NCI-H2107 (cell line): ENCODE data around the gene CPEB1.

Experiments used
- DNase-seq: peaks from one replicate; lab custom pipeline; 2025; lab: John Stamatoyannopoulos, UW

The CPEB1 gene

DNA sequence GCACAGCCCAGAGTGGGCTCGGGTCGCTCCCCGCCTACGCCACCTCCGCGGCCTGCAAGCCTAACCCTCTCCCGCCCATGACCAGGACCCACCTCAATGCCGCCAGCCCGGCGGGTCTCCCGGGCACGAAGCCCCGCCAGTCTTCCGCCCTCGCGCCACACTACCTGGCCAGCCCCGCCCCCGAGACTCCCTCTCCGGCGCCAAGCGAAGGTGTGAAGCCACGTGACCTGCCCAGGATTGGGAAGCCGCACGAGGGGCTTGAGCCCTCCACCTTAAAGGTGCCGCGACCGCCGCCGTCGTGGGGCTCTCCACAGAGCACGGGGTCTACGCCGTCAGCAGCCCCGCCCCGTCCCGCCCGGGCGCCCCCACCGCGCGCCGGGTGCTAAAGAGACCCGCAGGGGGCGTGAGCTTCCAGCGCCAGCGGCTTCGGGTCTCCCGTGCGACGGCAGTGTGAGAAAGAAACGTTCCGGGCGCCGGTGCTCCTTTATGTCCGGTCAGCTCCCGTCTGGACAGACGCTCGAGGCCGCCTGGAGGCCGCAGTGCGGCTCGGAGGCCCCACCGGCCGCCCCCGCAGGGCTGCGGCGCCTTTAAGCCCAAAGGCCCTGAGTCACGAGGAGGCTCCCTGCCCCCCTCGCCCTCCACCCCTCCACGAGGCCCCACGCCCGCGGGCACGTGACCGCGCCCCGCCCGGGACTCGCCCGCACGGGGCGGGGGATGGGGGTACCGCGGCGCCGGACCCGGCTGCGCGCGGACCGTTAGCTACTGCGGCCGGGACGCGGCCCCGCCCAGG, at the start of gene CPEB1:
TSS of gene CPEB1 (minus strand) at position 319 of the 790 bp plus-strand sequence. CDS start 18,904 bp downstream, outside the sequence.
- DNase-seq = no peak

DNA sequence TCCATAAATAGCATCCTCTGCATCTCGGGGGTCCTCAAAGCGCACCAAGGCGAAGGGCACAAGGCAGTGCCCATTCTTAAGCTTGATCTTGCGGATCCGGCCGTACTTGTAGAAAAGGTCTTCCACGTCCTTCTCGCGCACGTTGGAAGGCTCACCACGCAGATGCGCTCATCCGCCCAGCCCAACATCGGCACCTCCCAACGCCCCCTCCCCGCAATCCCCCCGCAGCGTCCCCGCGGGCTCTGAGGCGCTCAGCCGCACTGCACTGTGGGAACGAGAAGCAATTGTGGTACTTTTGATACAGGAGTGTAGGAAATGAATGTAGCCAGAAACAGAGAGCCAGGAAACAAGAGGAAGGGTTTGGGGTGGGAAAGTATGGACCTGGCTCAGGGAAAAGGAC, 45.0 kb upstream of the CPEB1 start:
- DNase-seq = no peak

DNA sequence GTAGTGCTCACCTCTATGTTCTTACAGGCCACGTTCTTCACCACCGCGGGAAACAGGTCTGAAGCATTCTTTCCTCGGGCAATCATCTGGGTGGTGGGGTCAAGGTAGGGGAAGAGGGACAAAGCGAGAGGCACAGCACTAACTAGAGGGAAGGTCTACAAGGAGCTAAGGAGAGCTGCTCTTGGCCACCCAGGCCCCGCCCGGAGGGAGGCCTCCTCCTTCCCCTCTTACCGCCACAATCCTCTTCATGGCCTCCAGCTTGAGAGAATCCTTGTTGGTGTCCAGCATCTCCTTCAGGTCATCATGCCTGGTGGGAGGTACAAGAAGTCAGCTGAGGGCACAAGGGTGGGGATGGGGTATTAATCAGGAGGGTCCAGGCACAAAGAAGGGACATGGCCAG, 42.0 kb upstream of the CPEB1 start:
- no peak for DNase-seq

DNA sequence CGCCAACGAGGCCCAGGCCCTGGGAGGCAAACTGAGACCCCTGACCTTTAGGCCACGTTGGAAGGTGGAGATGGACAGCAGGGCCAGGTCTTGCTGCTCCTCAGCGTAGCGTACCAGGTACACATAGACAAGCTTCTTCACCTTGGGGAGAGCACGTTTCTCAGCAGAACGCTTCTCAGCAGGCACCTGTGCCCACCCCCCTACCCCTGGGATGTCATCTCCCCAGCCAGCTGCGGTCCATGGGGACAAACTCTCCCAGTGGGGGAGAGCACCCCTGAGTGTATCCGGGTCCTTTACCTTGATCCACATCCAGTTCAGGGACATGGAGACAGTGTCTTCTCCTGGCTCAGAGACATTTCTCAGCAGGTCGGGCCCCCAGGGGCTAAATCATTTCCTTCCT, 41.5 kb upstream of the CPEB1 start:
- no peak for DNase-seq

DNA sequence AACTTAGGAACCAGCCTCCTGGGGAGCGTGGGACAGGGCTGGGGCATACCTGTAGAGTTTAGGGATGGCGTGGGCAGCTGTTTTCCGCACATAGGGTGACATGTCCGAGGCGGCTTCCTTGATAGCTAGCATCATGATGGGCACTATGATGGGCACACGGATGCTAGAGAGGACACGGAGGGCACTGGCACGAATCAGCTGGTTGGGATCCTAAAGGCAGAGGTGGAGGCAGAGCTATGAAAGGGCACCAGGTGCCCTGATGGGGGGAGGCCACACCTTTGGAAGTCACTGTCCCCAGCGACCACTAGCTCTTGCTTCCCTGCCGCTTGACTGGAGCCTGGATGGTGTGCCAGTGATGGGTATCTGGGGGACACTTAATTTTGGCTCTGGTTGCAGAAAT, 34.2 kb upstream of the CPEB1 start:
- DNase-seq = no peak

DNA sequence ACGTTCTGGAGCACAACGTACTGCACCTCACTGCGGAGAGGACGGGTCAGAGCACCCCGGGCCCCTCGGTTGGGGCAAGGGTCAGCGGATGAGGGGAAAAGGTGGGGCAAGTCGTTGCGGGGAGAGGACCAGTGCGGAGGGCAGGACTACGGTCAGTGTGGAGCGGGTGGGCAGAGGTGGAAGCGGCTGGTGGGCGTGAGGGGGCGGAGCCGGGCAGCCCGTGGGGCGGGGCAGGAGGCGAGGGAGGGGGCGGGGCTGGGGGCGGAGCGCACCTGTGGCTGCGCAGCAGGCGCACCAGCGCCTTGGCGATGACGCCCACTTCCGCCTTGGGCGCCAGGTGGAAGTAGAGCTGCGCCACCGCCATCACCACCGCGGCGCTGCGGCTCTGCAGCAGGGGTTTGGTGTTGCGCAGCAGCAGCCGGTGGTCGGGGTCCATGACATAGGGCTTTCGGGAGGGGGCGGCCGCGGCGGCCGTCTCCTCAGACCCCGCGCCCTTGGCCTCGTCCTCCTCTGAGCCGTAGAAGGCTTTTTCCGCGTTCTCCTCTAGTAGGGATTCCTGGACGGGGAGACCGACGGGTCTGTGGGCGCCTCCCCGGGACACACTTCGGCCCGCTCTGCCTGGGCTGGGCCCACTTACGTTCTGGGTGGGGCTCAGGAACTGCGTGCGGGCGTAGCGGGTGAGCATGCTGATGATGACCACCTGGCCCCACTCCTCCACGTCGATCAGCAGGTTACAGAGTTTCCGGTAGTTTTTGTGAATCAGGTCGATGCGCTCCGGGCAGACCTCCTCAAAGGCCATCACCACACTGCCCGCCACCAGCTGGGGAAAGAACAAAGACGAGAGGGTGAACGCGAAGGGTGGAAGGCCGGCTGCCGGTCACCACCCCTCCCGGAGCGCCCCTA, 33.3 kb upstream of the CPEB1 start:
- DNase-seq = peak; percentile 58

DNA sequence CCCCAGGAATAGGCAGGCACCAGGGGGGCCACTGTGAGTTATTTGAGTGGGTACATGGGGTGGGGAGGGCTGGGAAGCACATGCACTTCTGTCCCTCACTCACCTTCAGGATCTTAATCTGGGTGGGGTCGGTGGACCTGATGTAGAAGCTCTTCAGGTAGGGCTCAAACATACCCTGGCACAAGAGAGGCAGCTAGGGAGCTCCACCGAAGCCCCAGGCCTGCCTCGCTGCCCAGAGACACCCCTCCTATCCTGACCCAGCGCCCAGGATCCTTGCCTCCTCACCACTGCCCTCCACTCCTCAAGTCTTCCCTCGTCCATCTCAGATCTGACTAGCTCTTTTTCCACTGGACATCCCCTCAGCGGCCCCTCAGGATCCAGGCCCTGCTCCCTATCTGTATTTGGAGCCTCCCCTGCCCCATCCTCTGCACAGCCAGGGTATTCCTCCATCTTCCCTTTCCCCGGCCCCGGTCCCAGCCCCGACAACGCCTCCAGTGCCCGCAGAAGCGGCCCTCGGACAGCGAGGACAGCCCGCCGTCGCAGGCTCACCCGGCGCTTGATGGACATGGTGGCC, 32.5 kb upstream of the CPEB1 start:
- no peak for DNase-seq

DNA sequence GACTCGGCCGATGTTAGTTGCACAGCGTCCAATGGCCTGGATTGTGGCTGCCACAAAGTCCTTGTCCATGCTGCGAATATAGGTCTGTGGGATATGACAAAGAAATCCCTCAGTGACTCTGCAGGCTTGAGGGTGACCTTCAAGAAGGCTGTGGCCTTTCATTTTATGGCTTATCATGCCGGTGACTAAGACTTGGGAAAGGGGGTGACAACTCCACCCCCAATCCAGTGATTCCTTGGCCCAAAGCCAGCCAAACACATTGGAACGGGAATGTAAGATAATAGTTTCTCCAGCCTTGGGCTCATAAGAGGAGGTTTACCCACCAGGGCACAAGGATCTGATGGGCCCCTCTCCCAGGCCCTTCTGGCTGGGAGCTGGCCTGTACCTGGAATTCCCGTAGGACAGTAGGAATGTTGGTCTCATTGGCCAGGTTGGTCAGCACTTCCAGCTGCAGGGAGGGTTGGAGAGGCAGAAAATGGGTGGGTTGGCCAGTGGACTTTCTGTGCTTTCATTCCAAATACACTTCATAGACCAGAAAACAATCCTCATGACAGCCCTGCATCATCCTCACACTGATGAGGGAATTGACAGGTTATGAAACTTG, 30.7 kb upstream of the CPEB1 start:
- DNase-seq = no peak

DNA sequence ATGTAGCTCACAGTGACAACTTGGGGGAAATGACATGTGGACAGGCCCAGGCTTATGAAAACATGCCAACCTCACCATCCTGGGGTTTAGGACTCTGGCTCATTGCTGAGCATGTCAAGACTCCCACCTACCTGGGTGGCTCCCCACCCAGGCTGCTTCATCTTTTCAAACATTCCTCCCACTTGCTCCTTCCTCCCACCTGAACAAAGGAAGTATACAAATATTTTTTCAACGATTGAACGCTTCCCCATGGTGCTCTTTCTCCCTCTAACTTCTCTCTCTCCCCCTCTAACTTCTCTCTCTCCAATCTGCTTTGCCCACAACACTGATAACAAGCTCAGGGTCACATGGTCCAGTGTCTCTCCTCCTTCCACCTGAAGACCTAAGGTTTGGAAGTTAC, 27.7 kb upstream of the CPEB1 start:
- DNase-seq = no peak

DNA sequence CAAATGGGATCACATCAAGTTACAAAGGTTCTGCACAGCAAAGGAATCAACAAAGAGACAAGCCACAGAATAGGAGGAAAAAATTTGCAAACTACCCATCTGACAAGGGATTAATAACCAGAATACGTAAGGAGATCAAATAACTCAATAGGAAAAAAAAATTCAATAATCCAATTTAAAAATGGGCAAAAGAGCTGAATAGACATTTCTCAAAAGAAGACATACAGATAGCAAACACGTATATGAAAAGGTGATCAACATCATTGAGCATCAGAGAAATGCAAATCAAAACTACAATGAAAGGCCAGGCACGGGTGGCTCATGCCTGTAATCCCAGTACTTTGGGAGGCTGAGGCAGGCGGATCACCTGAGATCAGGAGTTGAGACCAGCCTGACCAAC, 23.5 kb upstream of the CPEB1 start:
- no peak for DNase-seq

DNA sequence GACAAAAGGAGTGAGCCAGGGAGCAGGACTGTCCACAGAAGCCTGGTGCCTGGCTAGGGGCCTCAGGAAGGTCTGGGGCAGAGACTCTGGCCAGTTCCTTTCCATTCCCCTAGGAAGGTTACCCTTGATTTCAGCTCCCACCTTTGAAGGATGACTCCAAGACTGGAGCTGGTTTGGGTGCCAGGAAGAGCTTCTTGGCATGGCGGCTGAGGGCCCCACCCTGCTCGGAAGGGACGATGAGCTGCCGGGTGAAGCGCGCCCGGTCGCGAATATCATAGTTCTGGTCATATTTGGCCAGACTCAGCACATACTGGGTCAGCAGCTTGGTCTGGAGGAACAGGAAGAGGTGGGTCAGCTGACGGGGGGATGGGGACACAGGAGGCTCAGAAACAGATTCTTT, 19.4 kb upstream of the CPEB1 start:
- no peak for DNase-seq

DNA sequence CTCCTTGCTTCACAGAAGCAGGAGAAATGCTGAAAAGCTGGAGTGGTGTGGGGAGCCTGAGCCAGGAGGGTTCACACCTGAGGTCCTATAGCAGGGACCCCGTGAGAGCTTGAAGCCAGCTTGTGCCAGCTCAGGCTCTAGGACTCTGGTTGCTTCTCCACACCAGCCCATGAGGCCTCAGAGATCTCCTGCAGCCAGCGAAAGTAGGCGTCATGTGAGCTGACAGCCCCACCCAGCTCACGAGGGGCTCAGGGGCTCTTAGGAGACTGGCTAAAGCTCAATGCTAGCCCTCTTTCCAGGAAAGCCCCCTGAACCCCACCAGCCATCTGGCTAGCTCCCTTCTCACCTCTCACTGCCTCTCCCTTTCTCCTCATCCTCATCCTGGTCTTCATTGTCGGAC, 16.9 kb upstream of the CPEB1 start:
- no peak for DNase-seq

DNA sequence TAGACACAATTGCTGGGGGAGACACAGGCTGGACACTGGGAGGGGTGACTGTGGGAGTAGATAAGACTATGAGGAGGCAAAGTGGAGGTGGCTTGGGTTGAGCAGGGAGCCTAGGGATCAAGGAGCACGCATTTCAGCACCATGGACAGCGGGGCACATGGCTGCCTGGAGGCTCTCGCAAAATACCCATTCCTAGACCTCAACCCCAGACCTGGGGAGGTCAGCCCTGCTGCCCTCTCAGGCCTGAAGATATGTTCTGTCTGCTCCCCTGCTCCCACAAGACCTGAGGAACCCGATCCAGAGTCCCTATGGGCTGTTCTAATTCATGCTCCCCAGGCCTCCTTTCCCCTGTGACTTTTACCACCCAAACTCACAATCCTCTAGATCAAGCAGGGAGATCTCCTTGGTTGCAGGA, 16.0 kb upstream of the CPEB1 start:
- DNase-seq = no peak

DNA sequence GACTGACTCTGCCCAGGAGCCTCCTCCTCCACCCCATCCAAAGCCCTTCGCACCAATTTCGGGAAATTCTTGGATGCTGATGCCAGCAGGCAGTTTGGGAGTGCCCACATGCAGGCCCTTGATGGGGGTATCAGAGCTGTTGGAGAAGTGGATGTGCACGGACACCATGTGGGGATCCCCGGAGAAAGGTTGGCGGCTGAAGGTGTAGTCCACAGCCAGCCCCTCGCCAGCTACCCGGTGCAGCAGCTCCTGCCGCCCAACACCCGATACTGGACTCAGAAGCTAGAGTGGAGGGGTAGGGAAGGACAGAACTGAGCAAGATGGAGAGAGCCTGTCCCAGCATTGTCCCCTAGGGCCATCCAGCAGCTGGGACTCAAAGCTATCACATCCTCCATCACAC, 15.5 kb upstream of the CPEB1 start:
- DNase-seq = no peak

DNA sequence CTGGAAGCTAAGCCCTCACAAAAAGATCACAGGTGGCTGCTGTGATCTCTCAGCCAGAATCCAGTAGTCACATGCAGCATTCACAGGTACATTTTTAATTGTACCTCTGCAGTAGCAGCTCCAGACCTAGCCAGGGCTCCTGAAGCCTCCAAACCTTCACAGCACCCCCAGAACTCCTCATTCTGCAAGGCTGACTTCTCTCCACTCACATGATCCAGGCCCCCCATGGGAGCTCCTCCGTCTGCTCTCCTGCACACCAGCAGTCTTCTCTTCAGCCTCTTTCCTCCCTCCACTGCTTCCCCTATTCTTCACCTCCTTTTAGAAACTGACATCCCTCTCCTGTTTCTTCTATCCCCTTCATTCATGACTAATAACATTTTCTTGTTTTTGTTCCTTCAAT, 13.2 kb upstream of the CPEB1 start:
- DNase-seq = no peak

DNA sequence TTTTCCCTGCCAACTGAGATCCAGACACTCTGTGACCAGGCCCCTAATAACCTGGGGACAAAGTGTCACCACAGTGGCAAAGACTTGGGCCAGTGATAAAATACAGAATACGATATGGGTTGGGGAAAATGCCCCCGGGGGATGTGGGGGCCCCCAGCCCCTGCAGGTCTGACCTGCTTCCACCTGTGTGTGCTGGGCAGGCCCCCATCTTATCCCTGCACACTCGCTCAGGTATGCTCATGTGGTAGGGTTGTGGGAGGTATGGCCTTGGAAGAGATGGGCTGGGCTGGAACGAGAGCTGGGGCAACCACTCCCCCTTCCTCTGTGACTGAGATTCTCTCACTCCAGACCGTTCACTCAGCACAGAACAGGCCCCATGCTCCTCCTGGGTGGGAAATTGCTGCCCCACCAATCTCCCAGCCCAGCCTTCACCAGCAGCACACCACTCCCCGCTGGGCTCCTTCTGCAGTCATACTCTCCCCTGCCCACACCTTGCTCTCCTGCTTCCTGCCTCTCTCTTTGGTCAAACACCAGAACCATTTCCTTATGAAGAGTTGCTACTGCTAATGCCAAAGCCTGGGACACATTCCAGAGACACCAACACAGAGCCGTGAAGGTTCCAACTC, 9.6 kb upstream of the CPEB1 start:
- no peak for DNase-seq

DNA sequence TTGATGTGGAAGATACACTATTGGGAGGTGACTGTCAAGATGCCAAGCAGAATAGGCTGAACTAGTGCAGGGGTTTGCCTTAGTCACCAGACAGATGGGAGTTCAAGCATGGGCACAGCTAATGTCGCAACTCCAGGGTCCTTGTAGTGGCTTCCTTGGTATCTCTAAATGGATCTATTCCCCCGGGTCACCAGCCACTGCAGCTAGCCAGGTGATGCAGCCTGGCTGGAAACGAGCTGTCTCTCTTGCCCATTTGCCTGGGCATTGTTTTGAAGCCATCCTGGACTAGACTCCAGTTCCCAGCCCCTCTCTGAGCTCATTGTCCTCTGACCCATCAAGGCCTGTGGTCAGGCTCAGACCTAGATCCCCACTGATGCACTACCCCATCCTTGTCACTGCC, 8.4 kb upstream of the CPEB1 start:
- DNase-seq = no peak

DNA sequence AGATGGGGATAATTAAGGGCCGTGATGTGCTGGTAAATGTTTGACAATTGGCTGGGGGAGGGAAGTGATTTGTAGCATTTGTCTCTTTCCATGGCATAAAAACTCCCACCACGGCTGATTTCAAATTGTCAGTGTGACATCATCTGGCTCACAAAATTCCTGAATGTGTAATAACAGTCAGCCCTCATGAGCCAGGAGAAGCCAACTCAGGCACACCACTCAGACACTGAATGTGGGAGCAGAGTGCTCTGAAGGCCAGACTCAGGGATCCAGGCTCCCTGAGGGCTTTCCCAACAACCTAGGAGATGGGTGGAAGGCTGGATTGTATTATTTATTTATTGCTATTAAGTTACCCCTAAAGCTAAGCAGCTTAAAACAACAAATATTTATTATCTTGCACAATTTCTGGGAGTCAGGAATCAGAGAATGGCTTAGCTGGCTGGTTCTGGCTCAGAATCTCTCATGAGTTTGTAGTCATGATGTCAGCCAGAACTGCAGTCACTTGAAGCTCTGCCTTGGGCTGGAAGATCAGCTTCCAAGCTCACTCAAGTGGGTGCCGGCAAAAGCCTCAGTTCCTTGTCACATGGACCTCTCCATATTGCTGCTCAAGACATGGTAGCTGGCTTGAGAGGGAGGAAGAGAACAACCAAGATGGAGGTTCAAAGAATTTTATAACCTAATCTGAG, 6.5 kb upstream of the CPEB1 start:
- DNase-seq = no peak

DNA sequence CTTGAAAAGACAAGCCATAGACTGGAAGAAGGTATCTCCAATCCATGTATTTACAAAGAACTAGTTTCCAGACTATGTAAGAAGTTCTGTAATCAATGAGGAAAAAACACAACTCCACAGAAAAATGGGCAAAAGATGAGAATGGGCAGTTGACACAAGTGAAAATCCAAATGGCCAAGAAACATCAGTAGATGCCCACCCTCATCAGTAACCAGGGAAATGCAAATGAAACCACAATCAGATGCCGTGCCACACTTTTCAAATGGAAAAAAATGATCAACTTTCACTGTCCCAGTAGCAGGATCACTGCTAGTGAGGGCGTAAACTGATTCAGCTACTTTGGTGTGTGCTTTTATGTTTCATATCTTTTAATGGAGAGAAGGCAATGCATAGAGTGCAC, 4.5 kb upstream of the CPEB1 start:
- DNase-seq = no peak

DNA sequence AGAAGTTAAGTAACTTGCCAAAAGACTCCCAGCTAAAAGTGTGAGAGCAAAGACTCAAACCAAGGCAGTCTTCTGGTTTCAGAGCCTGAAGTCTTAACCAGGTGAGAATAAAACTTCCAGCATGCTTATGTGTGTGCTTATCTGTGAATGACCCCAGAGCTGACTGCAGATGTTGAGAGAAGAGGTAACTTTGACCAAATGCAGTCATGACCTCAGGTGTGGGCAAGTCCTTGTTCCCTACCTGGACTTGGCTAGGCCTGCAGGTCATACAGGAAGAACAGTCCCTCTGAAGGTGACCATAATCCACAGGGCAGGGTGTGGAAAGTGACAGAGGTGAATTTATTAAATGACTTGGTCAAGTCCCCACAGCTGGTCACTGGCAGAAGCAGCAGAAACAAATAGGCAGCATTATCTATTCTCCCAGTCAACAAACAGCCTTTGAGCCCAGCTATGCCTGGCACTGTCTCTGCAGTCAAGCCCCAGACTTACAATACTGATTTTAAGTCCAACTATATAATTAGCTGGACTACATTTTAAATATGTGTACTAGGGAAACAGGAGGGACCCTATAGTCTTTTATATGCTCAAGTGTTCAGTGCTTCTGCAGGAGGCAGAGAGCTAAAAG, 3.0 kb upstream of the CPEB1 start:
- DNase-seq = no peak
